GM18520 (cell line): ENCODE measurements around the gene KHDRBS1.
"Not testable (repeated sequence)": the region's sequence is repeated elsewhere in the genome, so short reads cannot be mapped to it uniquely, and the experiment has no call there.

ENCODE experiments used
- ATAC-seq: cut with Tn5 transposase; IDR thresholded peaks from one replicate; pipeline ENCODE4 v1.9.1; 2021; ENCODE audit not compliant: unreplicated experiment

Gene KHDRBS1, protein sequence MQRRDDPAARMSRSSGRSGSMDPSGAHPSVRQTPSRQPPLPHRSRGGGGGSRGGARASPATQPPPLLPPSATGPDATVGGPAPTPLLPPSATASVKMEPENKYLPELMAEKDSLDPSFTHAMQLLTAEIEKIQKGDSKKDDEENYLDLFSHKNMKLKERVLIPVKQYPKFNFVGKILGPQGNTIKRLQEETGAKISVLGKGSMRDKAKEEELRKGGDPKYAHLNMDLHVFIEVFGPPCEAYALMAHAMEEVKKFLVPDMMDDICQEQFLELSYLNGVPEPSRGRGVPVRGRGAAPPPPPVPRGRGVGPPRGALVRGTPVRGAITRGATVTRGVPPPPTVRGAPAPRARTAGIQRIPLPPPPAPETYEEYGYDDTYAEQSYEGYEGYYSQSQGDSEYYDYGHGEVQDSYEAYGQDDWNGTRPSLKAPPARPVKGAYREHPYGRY

DNA sequence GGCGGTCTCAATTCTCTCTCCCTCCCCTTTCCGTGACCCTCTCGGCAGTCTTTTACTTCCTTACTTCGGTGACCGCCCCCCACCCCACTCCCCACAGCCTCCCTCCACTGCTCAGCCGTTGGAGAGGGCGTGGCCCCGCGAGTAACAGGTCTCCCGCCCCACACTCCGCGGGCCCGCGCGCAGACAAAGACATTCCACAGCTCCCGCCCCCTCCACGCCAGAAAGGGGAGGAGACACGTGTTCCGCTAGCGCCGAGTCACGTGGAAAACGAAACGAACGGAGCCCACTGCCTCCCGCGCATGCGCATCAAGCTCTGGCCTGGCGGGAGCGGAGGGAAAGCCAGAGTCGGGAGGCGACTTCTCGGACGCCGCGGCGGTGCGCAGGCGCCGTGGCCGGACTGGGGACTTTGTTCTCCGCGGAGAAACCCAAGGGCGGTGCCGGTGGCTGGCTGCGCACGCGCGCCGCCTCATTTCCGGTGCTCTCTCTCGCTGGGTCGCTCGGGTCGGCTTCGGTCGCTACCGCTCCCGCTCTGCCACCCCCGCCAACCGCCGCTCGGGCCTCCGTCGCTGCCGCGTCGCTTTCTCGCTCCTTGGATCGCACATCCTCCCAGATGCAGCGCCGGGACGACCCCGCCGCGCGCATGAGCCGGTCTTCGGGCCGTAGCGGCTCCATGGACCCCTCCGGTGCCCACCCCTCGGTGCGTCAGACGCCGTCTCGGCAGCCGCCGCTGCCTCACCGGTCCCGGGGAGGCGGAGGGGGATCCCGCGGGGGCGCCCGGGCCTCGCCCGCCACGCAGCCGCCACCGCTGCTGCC, at the start of gene KHDRBS1:
Gene KHDRBS1 (plus strand): TSS at position 483 of the 813 bp plus-strand sequence. CDS start 128 bp downstream, at position 611.
- ATAC-seq, result peak; percentile 74

DNA sequence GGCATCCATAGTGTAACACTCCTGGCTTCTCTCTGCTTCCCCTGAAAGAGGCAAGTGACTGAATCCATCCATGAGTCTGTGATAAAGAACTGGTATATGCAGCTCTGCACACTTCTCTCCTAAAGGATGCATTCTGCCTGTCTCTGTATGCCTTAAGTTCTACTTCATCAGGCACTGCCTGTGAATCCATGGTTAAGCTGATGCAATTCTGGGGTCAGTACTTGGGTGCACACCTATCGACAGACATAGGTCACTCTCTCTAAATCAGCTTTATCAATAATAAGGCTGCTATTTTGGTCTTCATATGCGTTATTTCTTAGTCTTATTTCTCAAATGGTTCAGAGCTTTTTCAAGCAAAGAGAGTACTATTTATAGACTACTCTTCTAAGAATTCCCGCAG, 42.8 kb upstream of the KHDRBS1 start:
- ATAC-seq, result no peak

DNA sequence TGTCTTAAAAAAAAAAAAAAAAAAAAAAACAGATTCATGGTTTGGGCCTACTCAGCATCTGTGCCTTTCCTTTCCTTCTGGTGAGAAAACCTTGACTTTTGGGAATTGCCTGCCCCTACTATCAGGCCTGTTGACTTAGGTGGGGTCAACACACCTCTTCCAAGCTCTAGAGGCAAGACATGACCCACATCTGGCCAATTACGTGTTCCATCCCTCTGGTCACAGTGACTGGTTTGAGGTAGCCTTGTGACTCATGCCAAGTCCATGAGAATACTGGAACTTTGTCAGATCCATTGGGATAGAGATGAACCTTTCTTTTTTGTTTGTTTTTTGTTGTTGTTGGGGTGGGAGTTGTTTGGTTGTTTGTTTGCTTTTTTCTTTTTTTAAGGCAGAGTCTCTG, 37.3 kb upstream of the KHDRBS1 start:
- no peak for ATAC-seq

DNA sequence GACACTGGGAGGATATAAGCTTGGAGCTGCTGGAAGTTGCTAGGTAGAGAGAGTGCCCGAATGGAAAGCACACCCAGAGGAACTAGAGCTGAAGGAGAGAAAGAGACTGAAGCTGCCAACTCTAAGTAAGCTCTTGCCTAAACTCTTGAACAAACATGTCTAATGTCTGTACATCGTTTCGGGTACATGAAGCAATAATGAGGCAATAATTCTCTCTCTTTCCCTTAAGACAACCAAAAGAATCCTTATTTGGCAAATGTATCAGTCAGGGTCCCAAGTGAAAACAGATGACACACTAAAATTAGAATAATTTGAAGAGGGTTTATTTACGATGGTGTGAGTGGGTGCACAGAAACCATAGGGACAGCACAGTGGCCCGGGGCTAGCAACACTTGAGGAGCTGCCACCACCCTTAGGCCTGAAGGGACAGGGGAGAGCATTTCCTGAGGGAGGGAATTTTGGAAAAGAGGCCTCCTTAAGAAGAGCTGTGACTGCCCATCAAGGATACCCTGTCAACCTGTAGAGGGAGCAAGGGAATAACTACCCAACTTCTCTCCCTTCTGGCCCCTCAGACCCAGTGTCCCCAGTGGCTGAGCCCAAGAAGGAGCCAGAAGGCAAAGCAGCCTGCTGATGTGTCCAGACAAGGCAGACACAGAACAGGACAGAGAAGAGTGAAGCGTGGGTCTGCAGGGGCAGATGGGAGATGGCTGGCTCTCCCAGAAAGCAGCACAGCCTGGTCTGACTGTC, 36.1 kb upstream of the KHDRBS1 start:
- ATAC-seq, result no peak

DNA sequence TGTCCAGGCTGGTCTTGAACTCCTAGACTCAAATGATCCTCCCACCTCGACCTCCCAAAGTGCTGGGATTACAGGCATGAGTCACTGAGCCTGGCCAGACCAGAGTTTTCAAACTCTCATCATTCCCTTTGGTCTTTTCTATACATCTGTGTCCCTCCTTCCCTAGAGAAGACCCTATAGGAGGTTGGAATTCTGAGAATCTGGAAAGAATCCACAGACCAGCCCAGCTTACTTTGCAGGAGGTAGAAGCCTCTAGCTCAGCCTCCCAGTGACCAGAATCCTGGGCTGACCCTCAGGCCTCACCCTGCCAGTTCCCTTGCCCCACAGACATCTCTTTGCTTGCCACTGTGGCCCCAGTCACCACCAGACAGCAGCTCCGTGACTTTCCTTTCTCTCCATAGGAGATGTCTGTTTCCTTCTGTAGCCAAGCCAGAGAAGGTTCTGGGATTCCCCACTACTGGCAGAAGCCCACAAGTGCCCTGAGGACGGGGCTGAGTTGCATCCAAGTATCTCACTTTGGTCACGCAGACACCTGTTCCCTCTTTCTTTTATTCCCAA, 34.7 kb upstream of the KHDRBS1 start:
- no peak for ATAC-seq

DNA sequence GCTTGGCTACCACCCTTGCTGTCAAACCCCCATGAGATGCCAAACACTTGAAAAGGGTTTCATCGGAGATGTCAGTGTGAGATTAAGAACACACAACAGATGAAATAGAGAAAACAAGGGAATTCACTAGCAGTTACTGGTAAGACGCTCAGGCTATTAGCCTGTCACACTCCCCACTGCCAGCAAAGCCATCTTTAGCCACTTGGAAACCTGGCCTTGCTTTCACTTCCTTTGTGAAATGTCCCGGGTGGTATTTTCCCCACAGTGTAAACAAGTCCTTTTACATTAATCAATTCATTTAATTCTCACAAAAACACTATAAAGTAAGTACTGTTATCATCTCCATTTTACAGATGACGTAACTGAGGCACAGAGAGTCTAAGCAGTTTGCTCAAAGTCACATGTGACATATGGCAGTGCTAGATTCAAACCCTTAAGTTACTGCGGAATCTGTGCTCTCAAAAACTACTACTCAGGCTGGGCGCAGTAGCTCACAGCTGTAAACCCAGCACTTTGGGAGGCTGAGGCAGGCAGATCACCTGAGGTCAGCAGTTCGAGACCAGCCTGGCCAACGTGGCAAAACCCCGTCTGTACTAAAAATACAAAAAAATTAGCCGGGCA, 32.7 kb upstream of the KHDRBS1 start:
- ATAC-seq, result no peak

DNA sequence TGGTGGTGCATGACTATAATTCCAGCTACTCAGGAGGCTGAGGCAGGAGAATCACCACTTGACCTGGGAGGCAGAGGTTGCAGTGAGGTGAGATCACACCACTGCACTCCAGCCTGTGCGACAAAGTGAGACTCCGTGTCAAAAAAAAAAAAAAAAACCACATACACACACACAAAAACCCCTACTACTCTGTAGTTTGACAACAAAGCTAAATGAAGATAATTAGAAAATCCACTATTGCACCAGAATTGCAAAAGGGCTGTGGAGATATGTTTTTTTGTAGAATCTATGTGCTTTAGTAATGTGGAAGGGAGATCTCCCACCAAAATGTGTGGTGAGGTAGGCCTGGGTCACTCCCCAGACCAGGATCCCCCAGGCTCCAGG, 32.2 kb upstream of the KHDRBS1 start:
- ATAC-seq, result no peak

DNA sequence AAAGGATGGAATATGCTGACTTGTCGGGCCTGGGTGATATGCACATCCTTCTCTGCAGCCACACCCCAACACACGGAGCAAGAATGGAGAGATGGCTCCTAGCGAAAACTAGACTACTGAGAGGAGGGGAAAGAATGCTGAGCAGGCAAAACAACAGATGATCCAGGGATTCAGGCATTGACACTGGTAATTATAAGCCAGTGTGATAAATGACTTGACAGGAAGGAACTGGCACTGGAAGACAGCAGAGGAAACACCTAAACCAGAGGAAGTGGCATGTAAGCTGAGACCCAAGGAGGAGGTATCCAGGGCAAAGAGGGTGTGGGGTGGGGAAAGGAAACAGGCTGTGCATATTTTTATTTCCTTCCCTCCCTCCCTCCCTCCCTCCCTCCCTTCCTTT, 31.7 kb upstream of the KHDRBS1 start:
- ATAC-seq, result no peak

DNA sequence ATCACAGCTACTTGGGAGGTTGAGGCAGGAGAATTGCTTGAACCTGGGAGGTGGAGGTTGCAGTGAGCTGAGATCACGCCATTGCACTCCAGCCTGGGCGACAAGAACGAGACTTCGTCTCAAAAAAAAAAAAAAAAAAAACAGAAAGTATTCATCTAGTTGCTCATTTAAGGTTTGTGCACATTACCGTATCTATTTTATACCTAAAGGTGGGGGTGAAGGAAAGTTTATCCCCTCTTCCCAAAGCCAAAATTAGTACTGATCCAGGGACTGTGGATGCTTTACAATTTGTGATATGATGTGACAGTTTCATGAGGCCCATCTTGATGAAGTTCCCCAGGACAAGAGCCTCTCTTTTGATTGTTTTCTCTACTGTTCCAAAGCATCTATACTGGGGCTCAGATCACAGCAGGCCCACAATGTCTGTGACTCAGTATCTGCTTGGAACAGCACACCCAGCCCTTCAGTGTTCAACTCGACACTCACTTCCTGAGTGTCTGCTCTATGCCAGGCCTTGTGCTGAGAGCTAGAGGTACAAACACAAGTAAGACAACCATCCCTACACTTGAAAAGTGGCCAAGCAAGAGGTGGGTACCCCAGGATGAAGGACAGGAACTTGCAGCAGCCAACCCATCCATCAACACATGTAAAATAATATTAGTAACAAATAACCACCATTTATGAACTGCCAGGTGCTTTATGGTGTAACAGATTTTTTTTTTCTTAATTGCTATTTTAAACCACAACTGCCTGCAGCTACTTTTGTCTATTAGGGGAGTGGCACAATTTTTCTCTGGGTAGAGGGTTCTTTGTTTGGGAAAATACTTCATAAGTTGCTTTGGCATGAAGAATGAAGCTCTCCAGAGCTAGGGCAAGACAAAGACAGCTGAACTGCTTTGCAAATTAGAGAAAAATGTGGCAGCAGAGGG, 29.0 kb upstream of the KHDRBS1 start:
- no peak for ATAC-seq

DNA sequence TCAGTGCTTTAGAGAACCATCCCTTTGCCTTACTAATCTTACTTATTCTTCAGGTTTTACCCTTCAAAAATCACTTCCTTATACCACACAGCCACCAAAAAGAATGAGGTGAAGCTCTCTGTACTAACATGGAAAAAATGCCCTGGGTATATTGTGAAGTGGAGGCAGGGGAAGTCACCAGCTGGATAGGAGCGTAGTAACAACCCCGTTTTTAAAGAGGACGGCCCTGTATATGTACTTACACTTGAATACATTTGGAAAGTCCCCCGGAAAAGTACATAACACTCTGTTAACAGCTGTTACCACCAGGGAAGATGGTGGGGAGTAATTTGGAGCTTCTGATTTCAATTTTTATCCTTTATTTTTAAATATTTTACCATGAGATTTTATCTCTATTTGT, 28.2 kb upstream of the KHDRBS1 start:
- no peak for ATAC-seq

DNA sequence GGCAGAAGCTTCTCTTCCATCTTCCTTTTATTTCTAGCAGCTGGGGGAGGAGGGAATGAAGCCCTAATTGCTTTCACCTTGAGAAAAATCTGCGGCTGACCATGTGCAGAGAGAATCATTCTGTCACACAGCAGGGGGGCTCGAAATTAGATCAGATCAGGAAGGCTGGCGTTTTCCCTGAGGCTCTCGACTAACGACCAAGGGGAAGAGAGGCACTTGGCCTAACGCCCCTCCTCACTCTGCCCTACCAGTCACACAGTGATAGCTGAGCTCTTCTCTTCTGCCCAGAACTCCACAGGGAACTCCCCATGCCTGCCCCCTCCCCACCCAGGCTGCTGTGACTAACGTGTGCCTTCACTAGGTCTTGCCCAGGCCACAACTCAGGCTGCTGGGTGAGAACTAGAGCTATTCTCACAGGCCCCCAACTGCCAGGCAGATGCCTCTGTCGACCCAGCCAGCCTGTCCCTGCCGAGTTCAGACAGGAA, 26.5 kb upstream of the KHDRBS1 start:
- no peak for ATAC-seq

DNA sequence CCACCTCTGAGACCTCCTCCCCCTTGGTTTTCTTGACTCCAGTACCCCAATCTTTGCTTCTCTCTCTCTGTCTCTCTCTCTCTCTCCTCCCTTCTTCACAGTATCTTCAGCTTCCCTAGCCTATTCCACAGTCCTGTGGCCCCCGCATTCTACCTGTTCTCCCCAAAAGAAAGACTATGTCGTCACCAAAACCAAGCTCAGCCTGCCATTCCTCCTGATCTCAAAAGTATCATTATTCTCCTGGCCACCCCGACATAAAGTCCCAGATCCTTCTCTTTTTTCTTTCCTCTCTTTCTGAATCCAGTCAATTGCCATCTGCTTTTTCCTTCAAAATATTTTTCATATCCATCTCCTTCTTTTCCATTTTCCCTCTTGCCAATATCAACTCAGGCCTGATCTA, 23.7 kb upstream of the KHDRBS1 start:
- ATAC-seq, result no peak

DNA sequence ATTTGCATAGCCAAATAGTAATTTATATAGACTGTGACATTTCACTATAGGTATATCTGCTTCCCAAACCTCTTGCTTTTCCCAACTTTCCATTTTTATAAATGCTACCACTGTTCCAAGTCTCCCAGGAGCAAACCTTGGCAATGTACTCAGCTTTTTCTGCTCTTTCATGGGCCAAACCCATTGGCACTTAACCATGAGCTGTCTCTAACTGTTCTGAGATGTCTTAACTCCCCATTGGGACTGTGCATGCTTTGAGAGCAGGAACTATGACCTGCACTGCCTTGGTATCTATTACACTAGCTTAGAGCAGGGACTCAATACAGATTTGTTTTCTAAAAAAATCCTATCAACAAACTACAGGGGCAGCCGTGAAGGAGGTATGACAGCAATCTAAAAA, 22.5 kb upstream of the KHDRBS1 start:
- ATAC-seq, result no peak

DNA sequence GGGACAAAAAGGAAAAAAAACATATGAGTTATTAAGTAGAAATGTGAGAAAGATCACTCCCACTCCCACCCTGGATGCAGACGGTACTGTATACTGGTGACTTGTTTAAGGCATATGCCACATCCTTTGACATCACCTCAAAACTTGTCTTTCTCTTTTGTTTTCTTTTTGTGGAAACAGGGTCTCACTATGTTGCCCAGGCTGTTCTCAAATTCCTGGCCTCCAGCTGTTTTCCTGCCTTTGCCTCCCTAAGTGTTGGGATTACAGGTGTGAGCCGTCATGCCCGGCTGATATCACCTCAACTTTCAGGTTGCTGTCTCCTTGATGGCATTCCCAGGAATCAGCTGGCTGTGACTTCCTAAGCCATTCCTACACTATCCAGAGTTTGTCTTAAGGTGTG, 18.4 kb upstream of the KHDRBS1 start:
- ATAC-seq, result no peak

DNA sequence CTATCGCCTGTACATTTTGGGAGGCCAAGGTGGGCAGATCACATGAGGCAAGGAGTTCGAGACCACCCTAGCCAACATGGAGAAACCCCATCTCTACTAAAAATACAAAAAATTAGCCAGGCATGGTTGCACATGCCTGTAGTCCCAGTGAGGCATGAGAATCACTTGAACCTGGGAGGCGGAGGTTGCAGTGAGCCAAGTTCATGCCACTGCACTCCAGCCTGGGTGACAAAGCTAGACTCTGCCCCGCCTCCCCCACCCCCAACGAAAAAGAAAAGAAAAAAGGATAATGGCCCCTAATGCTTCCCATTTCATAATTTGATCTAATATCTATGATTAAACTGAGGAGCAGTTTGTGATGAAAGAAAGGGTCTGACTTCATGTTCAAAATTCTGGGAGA, 17.5 kb upstream of the KHDRBS1 start:
- not testable (repeated sequence) for ATAC-seq

DNA sequence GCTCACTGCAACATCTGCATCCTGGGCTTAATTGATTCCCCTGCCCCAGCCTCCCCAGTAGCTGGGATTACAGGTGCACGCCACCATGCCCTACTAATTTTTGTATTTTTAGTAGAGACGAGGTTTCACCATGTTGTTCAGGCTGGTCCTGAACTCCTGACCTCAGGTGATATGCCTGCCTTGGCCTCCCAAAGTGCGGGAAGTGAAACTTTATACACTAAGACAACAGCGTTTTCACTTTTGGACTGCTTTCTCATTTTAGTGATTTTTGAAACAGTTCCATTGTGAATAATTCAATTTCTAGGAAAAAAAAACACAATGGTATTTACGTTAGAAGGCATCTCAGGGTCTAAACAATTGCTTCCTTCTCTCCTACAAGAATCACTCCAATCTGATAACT, 11.8 kb upstream of the KHDRBS1 start:
- no peak for ATAC-seq

DNA sequence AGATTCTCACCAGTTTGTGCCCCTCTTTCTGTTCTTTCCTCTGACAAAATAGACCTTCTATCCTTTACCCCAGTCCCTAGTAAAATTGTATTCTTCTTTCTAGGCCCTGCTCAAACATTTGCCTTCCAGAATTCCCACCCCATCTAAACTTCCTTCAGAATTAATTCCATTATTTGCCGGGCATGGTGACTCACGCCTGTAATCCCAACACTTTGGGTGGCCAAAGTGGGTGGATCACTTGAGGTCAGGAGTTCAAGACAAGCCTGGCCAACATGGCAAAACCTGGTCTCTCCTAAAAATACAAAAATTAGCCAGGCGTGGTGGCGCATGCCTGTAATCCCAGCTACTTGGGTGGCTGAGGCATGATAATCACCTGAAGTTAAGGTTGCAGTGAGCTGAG, 11.4 kb upstream of the KHDRBS1 start:
- ATAC-seq, result not testable (repeated sequence)

DNA sequence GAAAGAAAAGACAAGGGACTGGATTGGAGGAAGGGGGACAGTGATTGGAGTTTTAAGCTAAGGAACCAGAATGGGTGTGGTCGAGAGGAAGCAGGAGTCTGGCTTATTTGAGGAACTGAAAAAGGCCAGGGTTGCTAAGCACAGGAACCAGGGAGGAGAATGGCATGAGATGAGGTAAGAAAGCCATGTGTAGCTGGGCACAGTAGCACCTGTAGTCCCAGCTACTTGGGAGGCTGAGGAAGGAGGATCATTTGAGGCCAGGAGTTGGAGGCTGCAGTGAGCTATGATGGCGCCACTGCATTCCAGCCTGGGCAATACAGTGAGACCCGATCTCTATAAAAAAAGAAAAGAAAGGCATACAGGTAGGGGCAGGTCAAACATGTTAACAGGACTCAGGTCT, 8.1 kb upstream of the KHDRBS1 start:
- ATAC-seq, result no peak

DNA sequence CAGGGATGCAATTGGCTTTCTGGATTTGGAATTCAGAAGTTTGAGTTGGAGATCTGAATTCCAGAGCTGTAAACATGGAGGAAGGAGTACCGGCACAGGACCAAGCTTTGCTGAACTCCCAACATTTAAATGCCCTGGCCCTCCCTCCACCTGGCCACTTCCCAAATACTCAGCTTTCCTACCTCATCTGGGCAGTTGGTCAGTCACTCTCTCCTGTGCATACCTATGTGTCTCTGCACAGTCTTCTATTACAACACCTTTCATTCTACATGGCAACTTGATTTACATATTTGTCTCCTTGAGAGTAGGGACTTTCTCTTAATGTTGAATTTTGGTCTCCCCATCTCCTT, 6.1 kb upstream of the KHDRBS1 start:
- no peak for ATAC-seq

DNA sequence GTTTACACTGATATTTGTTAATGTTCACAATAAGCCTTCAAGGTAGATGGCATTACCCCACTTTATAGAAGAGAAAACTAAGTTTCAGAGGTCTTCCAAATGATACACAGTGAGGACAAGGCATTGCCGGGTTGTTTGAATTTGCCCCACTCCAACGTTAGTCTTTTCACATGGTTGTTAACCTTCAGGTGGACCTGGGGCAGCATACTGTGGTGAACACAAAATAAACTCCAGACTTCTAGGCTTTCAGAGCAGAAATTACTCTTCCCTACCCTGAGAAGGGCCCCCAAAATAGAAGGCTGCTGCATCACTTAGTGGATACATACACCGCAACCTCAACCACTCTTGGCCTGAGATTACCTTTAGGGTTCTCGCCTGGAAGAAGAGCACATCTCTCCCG, 3.4 kb upstream of the KHDRBS1 start:
- no peak for ATAC-seq
